Neural progenitor cell (in vitro differentiated cells): ENCODE results near the gene DRGX.

Experiments
- CTCF ChIP-seq: fragments of 200-600 bp; sonication (generic); IDR thresholded peaks from 2 replicates; pipeline ENCODE4 v1.5.1; 2017; ENCODE audit warnings: antibody characterized with exemption, mild to moderate bottlenecking
- EZH2 ChIP-seq: fragments of 200-600 bp; sonication (generic); IDR thresholded peaks from 2 replicates; pipeline ENCODE4 v1.6.1; 2017; ENCODE audit warnings: antibody characterized with exemption, mild to moderate bottlenecking, moderate library complexity
- EZH2phosphoT487 ChIP-seq: fragments of 200-600 bp; sonication (generic); IDR thresholded peaks from 2 replicates; pipeline ENCODE4 v1.6.1; 2017; ENCODE audit warnings: antibody characterized with exemption

- TF ChIP-seq CTCF (no peak), EZH2 (no peak), EZH2phosphoT487 (no peak)
Observed at GRCh38 chr10:49347342-49347741, 48.5 kb downstream of the DRGX start.
